ENCODE measurements around the gene ADCY2. TPM values are rescaled to one million over a fixed set of nuclear protein-coding genes. Genes with fewer than 3 reads are reported as not detected.

Gene ADCY2
- total RNA-seq, 1 donor from 2014 or later = 1.5 TPM

- Mint-ChIP-seq H3K4me1 (ENCODE audit: unreplicated experiment) (no peaks in the 10 kb centered on the region), H3K27me3 (ENCODE audit: unreplicated experiment) (no peaks in the 10 kb centered on the region), H3K4me3 (ENCODE audit: unreplicated experiment) (no peak overlapping the region), H3K36me3 (ENCODE audit: low read depth, unreplicated experiment) (peaks cover 1% of the 10 kb centered on the region), H3K9me3 (ENCODE audit: unreplicated experiment) (no peaks in the 10 kb centered on the region), H3K27ac (ENCODE audit: unreplicated experiment) (no peak overlapping the region)
- no peak for TF ChIP-seq CTCF (IDR thresholded peaks at IDR 0.05; ENCODE audit: unreplicated experiment)
- DNase-seq (ENCODE audit: low spot score) = no peak
Observed at GRCh38 chr5:7363067-7363677, 32.8 kb upstream of the ADCY2 start.

- H3K9me3 Mint-ChIP-seq (ENCODE audit: unreplicated experiment) = no peaks in the 10 kb centered on the region
- H3K36me3 Mint-ChIP-seq (ENCODE audit: low read depth, unreplicated experiment) = peaks cover 2% of the 10 kb centered on the region
- no peaks in the 10 kb centered on the region for H3K27me3 Mint-ChIP-seq (ENCODE audit: unreplicated experiment)
- no peak overlapping the region for H3K27ac Mint-ChIP-seq (ENCODE audit: unreplicated experiment)
- no peak overlapping the region for H3K4me3 Mint-ChIP-seq (ENCODE audit: unreplicated experiment)
- no peak for TF ChIP-seq CTCF (IDR thresholded peaks at IDR 0.05; ENCODE audit: unreplicated experiment)
- H3K4me1 Mint-ChIP-seq (ENCODE audit: unreplicated experiment) = no peaks in the 10 kb centered on the region
- DNase-seq (ENCODE audit: low spot score) = no peak
Observed at GRCh38 chr5:7364226-7364875, 31.6 kb upstream of the ADCY2 start.

GRCh38 chr5:7367780-7368179, 28.2 kb upstream of the ADCY2 start:
- Mint-ChIP-seq H3K4me1 (ENCODE audit: unreplicated experiment) (no peaks in the 10 kb centered on the region), H3K9me3 (ENCODE audit: unreplicated experiment) (no peaks in the 10 kb centered on the region), H3K36me3 (ENCODE audit: low read depth, unreplicated experiment) (peaks cover 2% of the 10 kb centered on the region), H3K27ac (ENCODE audit: unreplicated experiment) (no peak overlapping the region), H3K4me3 (ENCODE audit: unreplicated experiment) (no peak overlapping the region), H3K27me3 (ENCODE audit: unreplicated experiment) (no peaks in the 10 kb centered on the region)
- DNase-seq (ENCODE audit: low spot score) = no peak
- no peak for TF ChIP-seq CTCF (IDR thresholded peaks at IDR 0.05; ENCODE audit: unreplicated experiment)

- Mint-ChIP-seq H3K27ac (ENCODE audit: unreplicated experiment) (no peak overlapping the region), H3K4me3 (ENCODE audit: unreplicated experiment) (no peak overlapping the region), H3K4me1 (ENCODE audit: unreplicated experiment) (no peaks in the 10 kb centered on the region), H3K9me3 (ENCODE audit: unreplicated experiment) (no peaks in the 10 kb centered on the region), H3K27me3 (ENCODE audit: unreplicated experiment) (no peaks in the 10 kb centered on the region), H3K36me3 (ENCODE audit: low read depth, unreplicated experiment) (peaks cover 2% of the 10 kb centered on the region)
- no peak for DNase-seq (ENCODE audit: low spot score)
- no peak for TF ChIP-seq CTCF (IDR thresholded peaks at IDR 0.05; ENCODE audit: unreplicated experiment)
Observed at GRCh38 chr5:7372399-7372798, 23.5 kb upstream of the ADCY2 start.

GRCh38 chr5:7374186-7374585, 21.8 kb upstream of the ADCY2 start:
- Mint-ChIP-seq H3K9me3 (ENCODE audit: unreplicated experiment) (no peaks in the 10 kb centered on the region), H3K27ac (ENCODE audit: unreplicated experiment) (no peak overlapping the region), H3K27me3 (ENCODE audit: unreplicated experiment) (no peaks in the 10 kb centered on the region), H3K4me3 (ENCODE audit: unreplicated experiment) (no peak overlapping the region), H3K36me3 (ENCODE audit: low read depth, unreplicated experiment) (no peaks in the 10 kb centered on the region), H3K4me1 (ENCODE audit: unreplicated experiment) (no peaks in the 10 kb centered on the region)
- TF ChIP-seq CTCF (IDR thresholded peaks at IDR 0.05; ENCODE audit: unreplicated experiment) = no peak
- DNase-seq (ENCODE audit: low spot score) = no peak

Data from endothelial cell (in vitro differentiated cells).